Measurements from ENCODE around the gene SLC22A23.

The SLC22A23 gene

GRCh38 chr6:3351105-3351676, 105.7 kb downstream of the SLC22A23 start:
- DNase-seq: no peak

DNA sequence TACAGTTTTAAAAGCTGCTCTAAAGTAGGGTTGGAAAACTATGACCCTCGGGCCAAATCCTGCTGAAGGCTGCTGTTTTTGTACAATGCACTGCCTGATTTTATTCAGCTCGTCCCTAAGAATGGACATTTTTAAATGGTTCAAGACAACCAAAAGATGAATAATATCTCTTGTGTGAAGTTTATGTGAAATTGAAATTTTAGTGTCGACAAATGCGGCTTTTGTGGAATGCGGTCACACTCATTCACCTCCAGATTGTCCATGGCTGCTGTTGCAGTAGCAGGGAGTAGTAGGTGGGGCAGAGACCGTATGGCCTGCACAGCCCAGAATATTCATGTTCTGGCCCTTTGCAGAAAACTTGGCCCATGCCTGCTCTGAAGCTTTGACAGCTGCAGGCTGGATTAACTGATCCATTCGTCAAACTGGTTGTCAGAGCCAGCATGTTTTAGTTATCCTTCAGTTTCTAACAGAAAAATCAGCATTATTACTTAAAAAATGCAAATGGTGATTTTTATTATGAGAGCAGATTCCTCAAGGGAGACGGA, 106.5 kb downstream of the SLC22A23 start:
- no peak for DNase-seq

- DNase-seq: no peak
Measured at GRCh38 chr6:3349388-3350251, 107.2 kb downstream of the SLC22A23 start.

DNA sequence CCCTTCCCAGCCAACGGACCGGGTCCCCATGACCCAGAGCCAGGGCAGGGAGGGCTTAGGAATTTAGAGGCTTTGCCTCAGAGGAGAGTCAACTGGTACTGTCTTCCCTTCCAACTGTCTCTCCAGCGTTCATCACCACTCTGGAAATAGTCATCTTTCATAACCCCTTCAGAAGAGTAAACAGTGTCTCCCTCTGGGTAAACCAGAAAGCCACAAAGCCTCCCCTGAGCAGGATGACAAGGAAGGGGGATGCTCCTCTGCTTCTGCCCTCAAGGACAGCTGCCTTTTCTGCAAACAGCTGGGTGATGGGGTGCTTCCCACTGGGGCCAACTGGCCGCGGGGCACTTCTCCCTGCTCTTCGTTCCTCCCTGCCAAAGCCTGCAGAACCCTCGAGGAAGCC, 108.0 kb downstream of the SLC22A23 start:
- DNase-seq: no peak

GRCh38 chr6:3347826-3348225, 109.0 kb downstream of the SLC22A23 start:
- no peak for DNase-seq

DNA sequence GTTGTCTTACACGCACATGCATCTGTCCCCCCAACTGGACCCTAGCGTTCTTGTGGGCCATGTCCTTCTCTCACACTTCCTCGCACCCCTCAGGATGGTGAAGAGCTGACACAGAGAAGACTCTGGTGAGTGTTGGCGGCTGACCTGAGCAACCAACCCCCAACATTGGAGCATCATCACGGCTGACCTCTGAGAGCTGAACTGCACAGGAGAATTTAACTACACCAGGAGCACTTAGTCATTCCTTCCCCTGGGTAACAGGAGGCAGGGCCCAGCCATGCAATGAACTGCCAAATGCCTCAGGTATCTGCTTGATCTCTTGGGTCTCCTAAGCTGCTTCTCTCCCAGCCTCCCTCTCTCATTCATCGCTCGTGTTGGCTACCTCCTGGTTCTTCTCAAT, 109.6 kb downstream of the SLC22A23 start:
- DNase-seq: no peak

DNA sequence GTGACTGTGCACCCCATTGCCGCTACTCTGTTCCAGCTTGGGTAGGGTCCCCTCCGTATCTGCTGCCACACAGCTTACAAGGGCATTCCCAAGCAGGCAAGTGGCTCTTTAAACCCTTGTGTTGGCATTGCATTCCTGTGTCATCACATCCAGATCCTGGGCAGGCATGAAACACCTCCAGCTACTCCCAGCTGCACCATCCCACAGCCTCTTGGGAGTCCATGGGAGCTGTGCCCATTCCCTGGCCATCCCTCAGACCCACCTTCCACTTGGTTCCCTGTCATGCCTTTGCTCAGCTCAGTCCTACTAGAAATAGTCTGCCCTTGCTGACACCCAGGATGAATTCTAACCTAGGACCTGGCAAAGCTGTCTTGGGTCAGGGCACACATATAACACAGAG, 110.4 kb downstream of the SLC22A23 start:
- DNase-seq: no peak

GRCh38 chr6:3345836-3346235, 111.0 kb downstream of the SLC22A23 start:
- no peak for DNase-seq

DNA sequence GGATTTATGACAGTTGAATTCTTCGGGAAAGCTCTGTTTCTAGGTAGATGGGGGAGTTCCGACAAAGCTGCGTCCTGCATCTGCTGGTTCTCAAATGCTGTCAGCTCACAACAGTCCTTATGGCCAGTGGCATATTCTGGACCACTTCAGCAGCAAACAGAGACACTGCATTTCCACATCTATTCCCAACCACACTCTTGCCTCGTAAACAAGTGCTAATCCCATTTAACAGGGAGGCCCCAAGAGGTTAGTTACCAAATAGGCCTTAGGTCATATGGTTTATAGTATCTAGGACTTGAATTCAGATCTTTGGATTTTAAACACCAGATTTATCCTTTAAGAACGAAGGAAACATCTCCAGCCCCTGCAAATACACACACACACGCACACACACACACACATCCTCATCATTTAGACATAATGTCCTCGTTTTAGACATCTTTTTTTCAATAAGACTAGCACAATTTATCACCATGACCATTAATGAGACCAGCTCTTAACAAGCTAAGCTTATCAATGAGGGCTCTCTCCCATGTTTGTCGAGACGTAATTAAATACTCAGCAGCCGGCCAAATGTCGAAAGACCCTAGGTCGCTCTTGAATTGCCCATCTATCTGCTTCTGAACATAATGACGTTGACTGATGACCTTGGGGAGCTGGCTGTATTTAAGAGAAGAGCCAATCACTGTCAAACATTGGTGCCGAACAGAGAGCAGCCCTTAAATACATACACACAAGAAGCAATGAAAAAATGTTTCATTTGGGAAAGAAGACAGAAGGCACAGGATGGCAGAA, 113.6 kb downstream of the SLC22A23 start:
- no peak for DNase-seq

DNA sequence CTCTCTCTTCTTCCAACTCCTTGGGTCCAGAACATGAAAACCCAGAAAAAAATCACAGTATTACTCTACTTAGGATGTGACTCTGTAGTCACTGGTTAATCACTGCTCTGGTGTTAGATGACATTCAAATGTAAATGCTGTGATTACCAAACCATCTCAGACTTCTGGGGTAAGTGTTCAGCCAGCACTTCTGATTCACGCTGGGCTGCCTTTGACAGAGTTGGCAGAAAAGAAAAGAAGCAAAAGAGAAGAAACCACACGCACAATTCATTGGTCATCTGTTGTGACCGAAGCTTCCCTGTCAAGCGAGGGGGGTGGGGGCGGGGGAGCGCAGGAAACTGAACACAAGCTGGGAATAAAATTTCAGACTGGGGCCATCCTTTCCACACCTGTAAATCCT, 115.4 kb downstream of the SLC22A23 start:
- no peak for DNase-seq

GRCh38 chr6:3340894-3341293, 116.0 kb downstream of the SLC22A23 start:
- DNase-seq: no peak

DNA sequence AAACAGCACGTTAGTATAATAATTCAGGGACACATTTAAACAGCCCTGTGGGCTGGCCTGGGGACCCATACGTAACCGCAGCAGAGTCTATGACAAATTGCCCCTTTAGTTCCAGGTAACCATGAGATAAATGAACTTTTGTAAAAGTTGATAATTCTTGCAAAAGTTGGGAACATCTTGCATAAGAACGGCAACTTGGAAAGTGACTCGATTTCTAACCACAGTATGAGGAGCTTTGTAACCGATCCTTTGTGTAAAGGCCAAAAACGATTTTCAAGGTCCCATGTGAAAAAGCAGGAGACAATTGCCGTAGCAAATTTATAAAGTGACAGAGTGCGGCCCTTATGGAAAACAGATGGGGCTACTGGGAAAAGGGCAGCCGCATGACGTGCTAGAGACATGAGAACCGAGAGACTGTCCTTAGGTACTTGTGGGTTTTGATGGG, 116.5 kb downstream of the SLC22A23 start:
- DNase-seq: no peak

DNA sequence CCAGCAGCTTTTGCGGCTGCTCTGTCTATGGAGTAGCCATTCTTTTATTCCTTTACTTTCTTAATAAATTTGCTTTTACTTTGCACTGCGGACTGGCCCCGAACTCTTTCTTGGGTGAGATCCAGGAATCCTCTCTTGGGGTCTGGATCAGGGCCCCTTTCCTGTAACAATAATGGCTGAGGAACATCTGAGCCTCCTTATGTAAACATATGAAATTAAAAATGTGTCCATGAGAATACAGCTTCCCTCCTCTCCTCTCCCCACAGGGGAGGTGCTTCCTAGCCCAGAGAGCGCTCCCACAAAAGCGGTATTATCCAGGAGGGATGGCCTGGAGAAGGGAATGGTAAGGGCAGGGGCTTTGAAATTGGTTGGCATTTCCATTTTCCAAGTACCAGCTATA, 117.0 kb downstream of the SLC22A23 start:
- no peak for DNase-seq

DNA sequence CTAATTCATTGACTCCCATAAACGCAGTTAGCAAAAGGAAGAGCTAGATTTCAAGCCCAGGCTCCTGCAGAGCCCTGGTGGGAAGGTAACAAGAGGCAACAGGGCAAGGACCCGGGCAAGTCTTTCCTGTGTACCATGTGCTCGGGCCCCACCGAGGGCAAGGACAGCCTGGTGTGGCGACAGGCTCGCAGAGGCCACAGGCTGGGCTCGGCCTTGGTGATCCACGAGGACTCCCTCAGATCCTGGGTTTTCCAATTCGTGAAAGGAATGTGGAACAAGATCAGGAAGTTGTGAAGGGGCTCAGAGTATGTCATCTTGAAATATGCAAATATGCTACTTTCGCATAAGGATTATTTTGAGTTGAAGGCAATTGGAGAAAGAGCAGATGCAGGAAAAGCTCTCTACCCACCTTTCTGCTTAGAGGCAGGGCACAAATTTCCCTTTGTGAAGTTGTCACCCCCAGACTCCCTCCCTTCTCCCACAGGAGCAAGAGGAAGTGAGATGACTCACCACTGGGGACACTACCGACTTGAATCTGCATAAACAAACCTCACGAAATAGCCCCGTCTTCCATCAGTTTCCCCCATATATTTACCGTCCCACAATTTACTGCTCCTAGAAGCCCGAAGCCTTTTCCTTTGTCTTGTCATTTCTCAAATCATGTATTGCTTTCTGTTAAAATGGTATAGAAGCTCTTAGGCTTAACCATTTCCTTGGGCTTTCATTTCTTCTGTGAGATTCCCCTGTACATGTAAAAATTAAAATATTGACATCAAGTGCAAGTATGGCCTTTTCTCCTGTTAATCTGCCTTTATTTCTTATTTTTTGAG, 119.1 kb downstream of the SLC22A23 start:
- no peak for DNase-seq

DNA sequence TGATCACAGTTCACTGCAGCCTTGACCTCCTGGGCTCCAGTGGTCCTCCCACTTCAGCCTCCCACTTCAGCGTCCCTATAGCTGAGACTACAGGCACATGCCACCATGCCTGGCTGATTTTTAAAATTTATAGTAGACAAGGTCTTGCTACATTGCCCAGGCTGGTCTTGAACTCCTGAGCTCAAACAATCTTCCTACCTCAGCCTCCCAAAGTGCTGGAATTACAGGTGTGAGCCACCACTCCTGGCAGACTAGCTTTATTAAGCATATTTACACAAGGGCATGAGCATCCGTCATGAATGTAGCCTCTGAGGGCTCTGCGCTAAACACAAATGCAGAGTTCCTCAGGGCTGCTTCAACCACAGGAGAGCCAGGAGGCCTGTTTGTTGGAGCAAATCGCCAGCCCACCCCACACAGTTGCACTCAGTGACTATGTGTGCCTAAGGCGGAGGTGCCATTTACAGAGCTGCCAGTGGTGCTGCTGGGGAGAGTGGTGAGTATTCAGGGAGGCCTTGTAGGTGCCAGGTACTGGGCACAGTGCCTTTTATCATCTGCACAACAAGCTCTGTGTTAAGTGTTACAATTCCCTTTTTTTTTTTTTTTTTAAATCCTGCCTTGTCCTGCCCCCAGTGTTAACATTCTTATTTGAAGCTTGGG, 119.9 kb downstream of the SLC22A23 start:
- DNase-seq: no peak

- DNase-seq: no peak
Measured at GRCh38 chr6:3336066-3336786, 120.6 kb downstream of the SLC22A23 start.

- no peak for DNase-seq
Measured at GRCh38 chr6:3335169-3335568, 121.7 kb downstream of the SLC22A23 start.

- DNase-seq: no peak
Measured at GRCh38 chr6:3334555-3334954, 122.3 kb downstream of the SLC22A23 start.

DNA sequence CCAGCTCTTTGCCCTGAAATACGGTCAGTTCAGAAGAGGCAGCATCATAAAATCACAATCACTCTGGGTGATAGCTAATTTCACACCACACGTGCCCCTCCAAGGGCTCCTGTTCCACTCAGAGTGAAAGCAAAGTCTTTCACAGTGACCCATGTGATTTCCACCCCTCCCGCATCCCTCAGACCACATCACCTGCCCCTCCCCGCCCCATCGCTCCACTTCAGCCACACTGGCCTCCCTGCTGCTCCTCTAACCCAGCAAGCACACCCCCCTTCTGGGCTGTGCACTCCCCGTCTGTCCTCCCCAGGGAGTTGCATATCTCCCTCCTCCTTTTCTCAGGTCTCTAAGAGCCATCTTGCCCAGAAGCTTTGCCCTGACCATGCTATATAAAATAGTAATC, 123.6 kb downstream of the SLC22A23 start:
- no peak for DNase-seq

DNA sequence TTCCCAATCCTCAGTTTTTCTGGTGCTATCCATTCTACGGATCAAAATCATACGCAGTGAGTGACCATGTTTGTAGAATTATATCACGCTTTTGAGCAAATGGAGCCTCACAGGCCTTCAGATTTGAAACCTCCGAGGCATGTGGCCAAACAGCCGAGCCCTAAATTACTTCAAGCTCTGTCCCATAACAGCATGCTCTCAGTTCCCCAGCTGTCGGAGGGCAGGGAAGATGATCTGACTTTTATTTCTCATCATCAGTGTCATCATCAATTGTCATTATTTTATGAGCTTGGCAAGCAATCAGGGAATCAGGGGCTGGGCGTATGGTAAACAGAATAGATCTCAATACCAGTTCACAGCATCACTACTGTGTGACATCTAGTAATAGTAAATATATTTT, 124.9 kb downstream of the SLC22A23 start:
- no peak for DNase-seq

- DNase-seq: no peak
Measured at GRCh38 chr6:3331494-3331893, 125.4 kb downstream of the SLC22A23 start.
